Caco-2 (cell line): Measurements from ENCODE around the gene CD40. TPM values are rescaled to one million over a fixed set of nuclear protein-coding genes. Genes with fewer than 3 reads are reported as not detected.

ENCODE experiments used
- BruUV-seq: library from RNA; stranded (reverse); fragments of 400-500 nt; replicated peaks from 2 replicates; lab custom pipeline; 2021; lab: Mats Ljungman, UMichigan
- CTCF ChIA-PET: fragments of 300-600 bp; sonication (Branson Sonifier 250); formaldehyde crosslinking; loops from one replicate; lab custom pipeline; 2022; ENCODE audit warnings: antibody characterized with exemption; lab: Charles Lee
- POLR2A ChIA-PET: fragments of 300-600 bp; sonication (Branson Sonifier 250); formaldehyde crosslinking; loops from one replicate; lab custom pipeline; 2022; ENCODE audit warnings: antibody characterized with exemption; lab: Charles Lee
- DNase-seq, 2 experiments: peaks; one replicate each; pipeline versions ENCODE4 v3.0.0 to v3.0.0-alpha.2; 2020 to 2022
- H3K27me3 ChIP-seq: replicated peaks from 2 replicates; pipeline ENCODE4 v1.6.0; 2011; ENCODE audit warnings: low read length; ENCODE audit not compliant: control insufficient read depth, insufficient read depth
- H3K36me3 ChIP-seq: 2 replicates; pipeline ENCODE4 v1.5.1; 2011; ENCODE audit warnings: low read length; ENCODE audit not compliant: control insufficient read depth, insufficient read depth
- H3K4me1 ChIP-seq: fragments of 250-450 bp; sonication (Bioruptor Pico); 2 replicates; pipeline ENCODE4 v1.5.1; 2020; ENCODE audit warnings: mild to moderate bottlenecking
- H3K4me3 ChIP-seq: 2 replicates; pipeline ENCODE4 v1.5.1; 2011; ENCODE audit warnings: low read depth, mild to moderate bottlenecking, control low read depth, low read length
- H3K9me3 ChIP-seq: fragments of 250-450 bp; sonication (Bioruptor Pico); 2 replicates; pipeline ENCODE4 v1.5.1; 2020; ENCODE audit warnings: mild to moderate bottlenecking, moderate library complexity
- H3K27ac Mint-ChIP-seq: one replicate; pipeline ENCODE4 v1.8.0; 2022; ENCODE audit warnings: mixed read lengths; ENCODE audit not compliant: unreplicated experiment
- H3K27me3 Mint-ChIP-seq: one replicate; pipeline ENCODE4 v1.8.0; 2022; ENCODE audit warnings: mixed read lengths; ENCODE audit not compliant: insufficient read depth, unreplicated experiment
- H3K36me3 Mint-ChIP-seq: one replicate; pipeline ENCODE4 v1.8.0; 2022; ENCODE audit warnings: mild to moderate bottlenecking, mixed read lengths; ENCODE audit not compliant: insufficient read depth, unreplicated experiment
- H3K4me1 Mint-ChIP-seq: one replicate; pipeline ENCODE4 v1.8.0; 2022; ENCODE audit warnings: low read depth, mixed read lengths; ENCODE audit not compliant: unreplicated experiment
- H3K4me3 Mint-ChIP-seq: one replicate; pipeline ENCODE4 v1.8.0; 2022; ENCODE audit warnings: mild to moderate bottlenecking, moderate library complexity, mixed read lengths; ENCODE audit not compliant: unreplicated experiment
- H3K9me3 Mint-ChIP-seq: one replicate; pipeline ENCODE4 v1.8.0; 2022; ENCODE audit warnings: mixed read lengths; ENCODE audit not compliant: unreplicated experiment
- intact Hi-C: fragments of 100-400 bp; cut with micrococcal nuclease; formaldehyde crosslinking; loops from one replicate; pipeline ENCODE4 v1.10.0; 2022; ENCODE audit not compliant: unreplicated experiment
- total RNA-seq: library from RNA; stranded (reverse); gene quantifications from 2 replicates; pipeline ENCODE4 v1.2.3, GENCODE V29; 2022
- TF ChIP-seq, protein P1 (sequence below), 2 experiments: fragments of 200-600 bp in 1 of 2; IDR thresholded peaks; 1 replicate in 1 of 2; 2 replicates in 1 of 2; pipeline versions ENCODE4 v1.5.1 to v1.8.0; 2011 to 2022; ENCODE audit warnings: antibody characterized with exemption in 1 of 2, control low read depth in 1 of 2, inconsistent platforms in 1 of 2, low read depth in 1 of 2, low read length in 1 of 2, mild to moderate bottlenecking in 1 of 2, moderate library complexity in 1 of 2; ENCODE audit not compliant: insufficient read depth in 1 of 2, severe bottlenecking in 1 of 2, unreplicated experiment in 1 of 2

CD40 gene
- total RNA-seq, 1 experiment from 2014 or later = not detected

DNA sequence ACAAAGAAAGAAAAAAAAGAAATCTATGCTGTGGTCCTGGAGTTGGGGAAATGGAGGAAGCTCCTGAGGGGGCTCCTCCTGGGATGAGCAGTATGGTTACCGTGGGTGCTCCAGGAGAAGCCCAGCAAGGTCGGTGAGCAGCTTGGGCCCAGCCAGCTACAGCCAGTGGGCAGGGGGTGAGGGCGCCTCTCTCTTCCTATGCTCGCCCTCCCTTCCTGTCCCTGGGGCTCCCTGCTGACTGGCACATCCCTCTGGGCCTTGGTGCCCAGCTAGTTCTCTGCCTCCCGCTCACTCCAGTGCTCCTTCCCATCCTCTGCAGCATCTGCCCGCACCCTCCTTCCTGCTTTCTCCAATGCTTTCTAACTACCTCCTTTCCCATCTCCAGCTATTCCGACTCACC is 16.6 kb downstream of the CD40 start:
- Histone ChIP-seq H3K4me3 (no peak overlapping the region), H3K9me3 (no peaks in the 10 kb centered on the region), H3K36me3 (no peaks in the 10 kb centered on the region), H3K27me3 (peaks cover 4% of the 10 kb centered on the region), H3K4me1 (no peaks in the 10 kb centered on the region)
- H3K27ac Mint-ChIP-seq = no peak overlapping the region
- no peak overlapping the region for H3K4me3 Mint-ChIP-seq
- H3K27me3 Mint-ChIP-seq = peaks cover 31% of the 10 kb centered on the region
- TF ChIP-seq, protein P1, sequence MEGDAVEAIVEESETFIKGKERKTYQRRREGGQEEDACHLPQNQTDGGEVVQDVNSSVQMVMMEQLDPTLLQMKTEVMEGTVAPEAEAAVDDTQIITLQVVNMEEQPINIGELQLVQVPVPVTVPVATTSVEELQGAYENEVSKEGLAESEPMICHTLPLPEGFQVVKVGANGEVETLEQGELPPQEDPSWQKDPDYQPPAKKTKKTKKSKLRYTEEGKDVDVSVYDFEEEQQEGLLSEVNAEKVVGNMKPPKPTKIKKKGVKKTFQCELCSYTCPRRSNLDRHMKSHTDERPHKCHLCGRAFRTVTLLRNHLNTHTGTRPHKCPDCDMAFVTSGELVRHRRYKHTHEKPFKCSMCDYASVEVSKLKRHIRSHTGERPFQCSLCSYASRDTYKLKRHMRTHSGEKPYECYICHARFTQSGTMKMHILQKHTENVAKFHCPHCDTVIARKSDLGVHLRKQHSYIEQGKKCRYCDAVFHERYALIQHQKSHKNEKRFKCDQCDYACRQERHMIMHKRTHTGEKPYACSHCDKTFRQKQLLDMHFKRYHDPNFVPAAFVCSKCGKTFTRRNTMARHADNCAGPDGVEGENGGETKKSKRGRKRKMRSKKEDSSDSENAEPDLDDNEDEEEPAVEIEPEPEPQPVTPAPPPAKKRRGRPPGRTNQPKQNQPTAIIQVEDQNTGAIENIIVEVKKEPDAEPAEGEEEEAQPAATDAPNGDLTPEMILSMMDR (IDR thresholded peaks at IDR 0.05; ENCODE audit: insufficient read depth in 1 of 2, low read depth in 1 of 2, low read length in 1 of 2, severe bottlenecking in 1 of 2, unreplicated experiment in 1 of 2) = no peak
- H3K9me3 Mint-ChIP-seq = no peaks in the 10 kb centered on the region
- no peaks in the 10 kb centered on the region for H3K36me3 Mint-ChIP-seq
- intact Hi-C loops = loop anchor here (5.0 kb wide), 3 partner anchors 112 to 173 kb away; partner anchors contain the start of gene CDH22
- no TSS peak for BruUV-seq
- no peak for DNase-seq
- ChIA-PET POLR2A (interaction anchor here (0.5 kb wide), 1 partner anchor 112 kb away, joined by 3 read pairs; no protein-coding TSS in a partner anchor), CTCF (interaction anchor here (0.7 to 1.2 kb wide), 3 partner anchors 11 to 272 kb away, joined by 3 to 4 read pairs (median 3); no protein-coding TSS in a partner anchor)
- H3K4me1 Mint-ChIP-seq = no peaks in the 10 kb centered on the region

DNA sequence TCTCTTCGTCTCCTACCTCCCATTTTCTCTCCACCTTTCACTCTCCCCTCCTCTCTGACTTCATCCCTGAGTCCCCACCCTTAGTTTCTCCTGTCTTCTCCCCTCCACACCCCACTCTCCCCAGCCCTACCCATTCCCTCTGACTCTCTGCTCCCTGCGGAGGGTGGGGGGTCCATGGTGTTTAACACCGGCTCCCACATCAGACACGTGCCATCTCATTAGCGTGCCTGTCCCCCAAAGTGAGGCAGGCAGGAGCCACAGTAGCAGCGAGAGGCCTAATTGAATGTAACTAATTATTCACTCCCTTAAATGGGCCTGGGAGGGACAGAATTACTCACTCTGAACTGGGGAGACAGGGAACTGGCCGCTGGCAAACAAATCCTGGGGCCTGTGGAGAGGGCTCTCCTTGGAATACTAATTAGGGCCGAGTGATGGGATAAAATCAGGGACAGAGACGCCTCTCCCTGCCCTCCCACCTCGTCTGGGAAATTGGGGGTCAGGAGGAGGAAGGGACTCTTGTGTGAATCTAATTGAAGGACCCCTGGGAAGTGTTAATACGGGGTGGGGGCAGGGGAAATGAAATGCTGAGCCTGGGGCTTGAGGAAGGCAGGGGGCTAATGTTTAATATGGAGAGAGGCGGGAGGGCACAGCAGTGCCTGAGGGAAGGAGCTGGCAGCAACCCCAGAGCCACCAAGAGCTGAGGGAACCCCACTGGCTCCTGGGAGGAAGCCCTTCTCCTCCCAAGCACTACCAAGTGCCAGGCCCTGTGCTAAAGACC is 17.9 kb downstream of the CD40 start:
- Mint-ChIP-seq H3K27ac (no peak overlapping the region), H3K4me3 (no peak overlapping the region), H3K36me3 (no peaks in the 10 kb centered on the region), H3K4me1 (no peaks in the 10 kb centered on the region), H3K27me3 (peaks cover 37% of the 10 kb centered on the region), H3K9me3 (no peaks in the 10 kb centered on the region)
- ChIA-PET POLR2A (no interaction called here), CTCF (interaction anchor here (0.5 to 0.6 kb wide), 2 partner anchors 12 to 228 kb away, joined by 3 to 4 read pairs; no protein-coding TSS in a partner anchor)
- no peaks in the 10 kb centered on the region for H3K36me3 ChIP-seq
- TF ChIP-seq, protein P1 (IDR thresholded peaks at IDR 0.05; ENCODE audit: insufficient read depth in 1 of 2, low read depth in 1 of 2, low read length in 1 of 2, severe bottlenecking in 1 of 2, unreplicated experiment in 1 of 2) = no peak
- no peaks in the 10 kb centered on the region for H3K9me3 ChIP-seq
- DNase-seq = no peak
- intact Hi-C loops = no loop called here
- no peaks in the 10 kb centered on the region for H3K4me1 ChIP-seq
- BruUV-seq = no TSS peak
- H3K27me3 ChIP-seq = no peaks in the 10 kb centered on the region; the same call in 1 of the 2 replicates
- no peak overlapping the region for H3K4me3 ChIP-seq

DNA sequence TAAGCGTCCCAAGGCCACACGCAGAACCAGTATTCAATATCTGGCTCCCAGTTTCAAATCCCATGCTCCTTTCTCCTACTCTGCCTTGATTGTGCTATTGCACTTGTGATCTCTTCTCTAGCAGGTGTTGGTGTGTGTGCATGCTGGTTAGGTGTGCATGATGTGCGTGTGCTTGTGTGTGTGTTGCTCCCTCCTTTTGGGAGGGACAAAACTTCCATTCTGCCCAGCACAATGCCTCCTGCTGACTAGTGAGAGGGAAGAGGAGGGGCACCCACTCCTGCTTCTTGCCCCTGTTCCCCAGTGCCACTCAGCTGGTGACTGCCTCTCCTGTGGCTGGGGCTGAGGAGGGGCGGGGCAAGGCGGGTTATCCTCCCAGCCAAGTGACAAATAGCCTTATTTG is 19.7 kb downstream of the CD40 start:
- no TSS peak for BruUV-seq
- no peaks in the 10 kb centered on the region for H3K9me3 ChIP-seq
- H3K36me3 Mint-ChIP-seq = no peaks in the 10 kb centered on the region
- no peaks in the 10 kb centered on the region for H3K36me3 ChIP-seq
- no peak overlapping the region for H3K4me3 ChIP-seq
- DNase-seq = no peak
- H3K27me3 Mint-ChIP-seq = peaks cover 46% of the 10 kb centered on the region
- intact Hi-C loops = no loop called here
- H3K4me1 ChIP-seq = no peaks in the 10 kb centered on the region
- TF ChIP-seq, protein P1 (IDR thresholded peaks at IDR 0.05; ENCODE audit: insufficient read depth in 1 of 2, low read depth in 1 of 2, low read length in 1 of 2, severe bottlenecking in 1 of 2, unreplicated experiment in 1 of 2) = no peak
- H3K27me3 ChIP-seq = peaks cover 1% of the 10 kb centered on the region; the same call in 1 of the 2 replicates
- ChIA-PET CTCF (interaction anchor here (0.6 kb wide), 1 partner anchor 819 kb away, joined by 3 read pairs; no protein-coding TSS in a partner anchor), POLR2A (no interaction called here)
- no peaks in the 10 kb centered on the region for H3K9me3 Mint-ChIP-seq
- no peak overlapping the region for H3K4me3 Mint-ChIP-seq
- no peak overlapping the region for H3K27ac Mint-ChIP-seq
- no peaks in the 10 kb centered on the region for H3K4me1 Mint-ChIP-seq
